HG03159 (cell line): Measurements from ENCODE around the gene YY1.
A peak's percentile ranks its signal among the peaks of the same experiment; 100 is the strongest.
"Not testable (repeated sequence)": the region's sequence is repeated elsewhere in the genome, so short reads cannot be mapped to it uniquely, and the experiment has no call there.

Experiments
- ATAC-seq: cut with Tn5 transposase; IDR thresholded peaks from one replicate; pipeline ENCODE4 v1.9.1; 2021; ENCODE audit warnings: mild to moderate bottlenecking, moderate library complexity; ENCODE audit not compliant: unreplicated experiment

Gene YY1

DNA sequence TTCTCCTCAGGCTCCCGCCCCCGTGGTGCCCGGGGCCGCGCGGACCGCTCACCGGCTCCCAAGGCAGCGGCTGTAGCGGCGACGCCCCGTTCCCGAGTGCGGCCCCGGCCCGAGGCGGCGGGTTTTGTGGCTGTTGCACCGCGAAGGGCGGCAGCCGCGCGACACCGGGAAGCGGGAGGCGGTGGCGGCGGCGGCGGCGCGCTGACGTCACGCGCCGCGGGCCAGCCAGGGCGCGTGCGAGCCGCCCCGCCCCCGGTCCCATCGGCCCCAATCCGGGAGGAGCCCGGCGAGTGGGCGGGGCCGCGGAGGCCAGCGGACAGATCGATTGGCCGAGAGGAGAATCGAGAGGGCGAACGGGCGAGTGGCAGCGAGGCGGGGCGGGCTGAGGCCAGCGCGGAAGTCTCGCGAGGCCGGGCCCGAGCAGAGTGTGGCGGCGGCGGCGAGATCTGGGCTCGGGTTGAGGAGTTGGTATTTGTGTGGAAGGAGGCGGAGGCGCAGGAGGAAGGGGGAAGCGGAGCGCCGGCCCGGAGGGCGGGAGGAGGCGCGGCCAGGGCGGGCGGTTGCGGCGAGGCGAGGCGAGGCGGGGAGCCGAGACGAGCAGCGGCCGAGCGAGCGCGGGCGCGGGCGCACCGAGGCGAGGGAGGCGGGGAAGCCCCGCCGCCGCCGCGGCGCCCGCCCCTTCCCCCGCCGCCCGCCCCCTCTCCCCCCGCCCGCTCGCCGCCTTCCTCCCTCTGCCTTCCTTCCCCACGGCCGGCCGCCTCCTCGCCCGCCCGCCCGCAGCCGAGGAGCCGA, at the start of gene YY1:
TSS of gene YY1 (plus strand) at position 726 of the 792 bp plus-strand sequence. CDS start 101 bp downstream, outside the sequence.
- peak; percentile 80 for ATAC-seq

DNA sequence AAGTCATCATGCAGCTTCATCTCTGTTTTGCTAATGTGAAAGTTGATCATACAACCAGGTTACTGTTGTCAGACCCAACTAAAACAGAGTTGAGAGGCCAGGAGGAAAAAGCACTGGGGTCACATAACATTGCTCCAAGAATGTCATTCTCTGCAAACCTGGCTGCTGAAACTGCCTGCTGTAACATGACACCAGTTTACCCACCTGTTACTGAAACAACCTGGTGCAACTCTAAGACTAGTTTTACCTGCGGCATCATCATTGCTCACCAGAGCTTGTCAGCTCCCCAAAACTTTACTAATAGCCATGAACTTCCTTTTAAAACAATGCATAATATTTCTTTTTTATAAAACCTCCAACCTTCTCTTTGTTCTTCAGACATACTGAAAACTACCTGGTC, 48.8 kb upstream of the YY1 start:
- ATAC-seq, result no peak

DNA sequence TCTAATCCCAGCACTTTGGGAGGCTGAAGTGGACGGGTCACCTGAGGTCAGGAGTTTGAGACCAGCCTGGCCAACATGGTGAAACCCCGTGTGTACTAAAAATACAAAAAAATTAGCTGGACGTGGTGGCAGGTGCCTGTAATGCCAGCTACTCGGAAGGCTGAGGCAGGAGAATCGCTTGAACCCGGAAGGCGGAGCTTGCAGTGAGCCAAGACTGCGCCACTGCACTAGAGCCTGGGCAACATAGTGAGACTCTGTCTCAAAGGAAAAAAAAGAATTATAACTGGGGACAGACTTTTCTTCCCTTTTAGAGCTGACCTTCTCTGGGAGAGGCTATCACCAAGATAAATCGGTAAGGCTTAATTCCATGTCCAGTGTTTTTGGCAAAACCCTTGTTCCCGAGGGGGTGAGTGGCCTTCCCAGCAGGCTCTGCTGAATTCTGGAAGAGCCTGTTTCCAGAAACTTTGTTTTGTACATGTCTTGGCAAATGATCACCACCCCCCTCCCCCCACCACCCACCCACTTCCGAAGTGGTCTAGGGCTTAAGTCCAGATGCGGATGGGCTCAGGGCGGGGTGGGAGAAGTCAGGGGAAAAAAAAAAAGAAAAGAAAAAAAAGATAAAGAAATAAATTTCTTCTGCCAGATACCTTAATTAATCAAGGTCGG, 47.2 kb upstream of the YY1 start:
- no peak for ATAC-seq

DNA sequence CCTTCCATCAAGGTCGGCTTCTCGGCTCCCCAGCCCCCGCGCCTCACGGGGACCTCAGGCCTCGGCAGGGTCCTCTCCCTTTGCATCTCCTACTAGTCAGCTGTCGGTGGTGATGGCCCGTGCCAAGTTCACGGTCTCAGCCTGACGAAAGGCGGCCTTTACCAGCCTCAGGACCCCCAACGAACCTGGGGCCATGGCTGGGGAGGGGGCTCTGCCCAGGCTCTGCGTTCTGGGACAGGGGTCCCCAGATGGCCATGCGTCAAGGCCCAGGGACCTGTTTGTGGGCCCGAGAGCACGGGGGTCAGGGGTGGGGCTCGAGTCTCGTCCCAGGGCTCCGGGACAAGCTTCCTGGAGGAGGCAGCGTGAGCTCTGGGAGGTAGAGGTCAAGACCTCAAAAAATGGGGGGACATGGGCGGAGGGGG, 46.7 kb upstream of the YY1 start:
- ATAC-seq, result no peak

DNA sequence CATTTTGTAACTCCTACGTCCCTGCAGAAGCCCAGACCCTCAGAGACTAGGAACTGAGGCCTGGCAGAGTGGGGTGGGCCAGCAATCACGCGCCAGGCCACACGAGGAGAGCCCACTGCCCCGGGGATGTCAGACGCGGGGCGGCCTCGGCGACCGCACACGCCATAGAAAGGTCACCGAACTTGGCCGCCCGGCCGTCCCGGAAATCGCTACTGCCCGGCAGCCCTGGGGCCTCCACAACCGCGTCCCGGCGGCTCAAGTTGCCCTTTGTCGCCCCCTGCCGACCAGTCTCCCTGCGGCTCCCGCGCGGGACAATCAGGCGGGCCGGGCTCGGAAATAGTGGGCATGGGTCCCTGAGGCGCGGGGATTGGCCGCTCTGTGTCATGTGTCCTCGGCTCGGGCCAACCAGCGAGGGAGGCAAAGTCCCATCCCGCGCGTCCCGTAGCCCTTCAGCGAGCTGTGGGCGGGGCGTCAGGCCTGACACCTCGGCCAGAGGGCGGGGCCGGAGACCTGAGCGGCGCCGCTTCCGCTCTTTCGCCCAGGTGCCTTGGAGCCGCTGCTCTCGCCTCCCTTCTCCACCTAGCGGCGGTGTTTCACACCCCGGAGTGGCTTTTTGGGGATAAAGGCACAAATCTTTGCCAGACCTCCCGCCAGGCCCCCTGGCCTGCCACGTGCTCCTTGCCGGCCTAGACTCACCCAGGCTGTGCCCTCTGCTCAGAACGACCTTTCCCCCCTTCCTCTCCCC, 46.1 kb upstream of the YY1 start:
- ATAC-seq, result peak; percentile 99

DNA sequence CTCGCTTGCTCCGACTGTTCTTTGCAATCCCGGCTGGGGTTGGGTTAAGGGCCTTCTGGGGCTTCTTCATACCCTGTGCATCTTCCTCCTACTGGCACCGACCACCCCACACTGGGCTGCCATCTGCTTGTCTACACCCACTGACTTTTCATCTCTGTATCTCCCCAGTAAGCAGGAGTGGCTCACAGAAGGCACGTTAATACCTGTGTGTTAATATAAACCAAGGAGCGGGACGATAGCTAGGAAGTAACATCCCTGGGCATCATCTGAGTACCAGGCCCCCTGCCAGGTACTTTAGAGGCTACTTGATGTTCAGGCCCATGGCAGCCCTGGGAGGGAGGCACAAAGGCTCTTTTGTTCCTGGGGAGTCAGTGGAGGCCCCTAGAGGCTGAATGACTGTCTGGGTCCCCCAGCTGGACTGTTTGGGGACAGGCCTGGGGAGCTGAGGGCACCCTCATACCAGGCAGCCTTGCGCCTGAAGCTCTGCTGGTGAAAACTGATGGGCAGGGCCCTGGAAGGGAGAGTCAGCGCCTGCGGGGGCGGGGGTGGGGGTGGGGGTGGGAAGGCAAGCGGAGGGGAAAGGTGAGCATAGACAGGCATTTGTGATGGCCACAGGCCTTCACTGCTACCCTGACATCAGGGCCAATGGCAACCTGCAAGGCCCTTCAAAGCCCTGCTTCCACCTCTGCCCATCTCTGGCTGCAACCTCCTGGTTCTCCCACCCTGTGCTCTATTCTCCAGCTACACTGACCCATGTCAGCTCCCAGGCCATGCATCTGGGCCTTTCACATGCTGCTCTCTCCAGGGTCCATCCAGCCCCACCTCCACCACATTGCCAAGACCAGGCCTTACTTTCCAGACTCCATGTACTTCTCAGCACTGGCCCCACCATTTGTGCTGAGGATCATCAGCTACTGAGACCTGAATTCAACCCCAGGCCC, 45.3 kb upstream of the YY1 start:
- ATAC-seq, result peak; percentile 6

DNA sequence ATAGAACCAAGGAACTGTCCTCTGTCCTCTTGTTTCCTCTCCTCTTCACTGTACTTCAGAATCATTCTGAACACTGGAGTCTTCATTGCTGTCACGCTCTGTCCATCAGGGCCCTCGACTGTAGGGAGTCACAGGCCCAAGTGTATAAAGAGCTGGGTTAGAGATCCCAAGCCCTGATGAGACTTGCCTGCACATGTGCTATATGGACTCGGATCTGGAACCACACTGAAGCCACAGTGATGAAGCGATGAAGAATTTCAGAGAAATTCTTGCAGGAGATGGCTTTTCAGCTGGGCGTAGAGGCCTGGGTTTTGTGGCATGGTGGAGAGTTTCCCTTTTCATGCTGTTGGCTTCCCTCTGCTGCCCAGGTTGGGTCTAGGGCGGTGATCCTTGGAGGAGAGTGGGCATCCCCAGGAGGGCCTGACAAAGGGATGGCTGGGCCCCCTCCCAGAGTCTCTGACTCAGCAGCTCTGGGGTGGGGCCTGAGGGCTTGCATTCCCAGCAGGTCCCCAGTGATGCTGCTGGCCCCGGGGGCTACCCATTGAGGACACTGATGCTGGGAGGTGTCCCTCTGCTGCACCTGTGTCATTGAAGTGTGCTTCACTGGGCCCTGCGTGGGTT, 39.6 kb upstream of the YY1 start:
- ATAC-seq, result no peak

DNA sequence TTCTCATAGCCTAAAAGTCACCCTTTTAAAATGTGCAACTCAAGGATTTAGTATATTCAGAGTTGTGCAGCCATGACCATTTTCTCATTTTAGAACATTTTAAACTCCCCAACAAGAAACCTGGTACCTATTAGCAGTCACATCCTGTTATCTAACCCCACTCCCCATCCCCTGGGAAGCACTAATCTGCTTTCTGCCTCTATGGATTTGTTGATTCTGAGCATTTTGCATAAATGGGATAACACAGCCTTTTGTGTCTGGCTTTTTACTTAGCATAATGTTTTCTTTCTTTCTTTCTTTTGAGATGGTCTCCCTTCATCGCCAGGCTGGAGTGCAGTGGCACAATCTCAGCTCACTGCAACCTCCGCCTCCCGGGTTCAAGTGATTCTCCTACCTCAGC, 38.6 kb upstream of the YY1 start:
- no peak for ATAC-seq

DNA sequence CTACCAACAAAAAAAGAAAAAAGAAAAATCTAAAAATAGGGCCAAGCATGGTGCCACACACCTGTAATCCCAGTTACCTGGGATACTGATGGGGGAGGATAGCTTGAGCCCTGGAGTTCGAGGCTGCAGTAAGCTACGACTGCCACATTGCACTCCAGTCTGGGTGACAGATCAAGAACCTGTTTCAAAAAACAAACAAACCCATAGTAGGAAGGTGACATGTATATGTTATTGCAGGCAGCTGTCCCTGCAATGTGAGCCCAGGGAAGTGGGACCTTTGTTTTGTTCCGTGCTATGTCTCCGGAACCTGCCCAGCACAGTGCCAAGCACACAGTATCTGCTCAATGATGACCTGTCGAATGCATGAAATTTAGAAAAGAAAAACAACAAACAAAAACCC, 37.2 kb upstream of the YY1 start:
- ATAC-seq, result no peak

DNA sequence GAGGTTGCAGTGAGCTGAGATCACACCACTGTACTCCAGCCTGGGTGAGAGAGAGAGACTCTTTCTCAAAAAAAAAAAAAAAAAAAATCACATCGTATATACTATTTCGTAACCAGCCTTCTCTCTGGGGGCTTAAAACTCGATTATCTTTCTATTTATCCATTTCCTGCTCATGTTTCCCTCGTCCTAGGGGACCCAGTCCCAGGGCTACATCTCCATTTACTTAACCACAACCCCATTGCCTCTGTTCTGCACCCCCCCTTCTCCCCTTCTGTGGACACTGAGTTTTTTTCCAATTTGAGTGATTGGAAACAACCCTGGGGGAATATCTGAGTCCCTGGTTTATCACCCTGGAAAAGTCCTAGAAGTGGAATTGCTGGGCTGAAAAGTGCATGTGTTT, 36.2 kb upstream of the YY1 start:
- no peak for ATAC-seq

DNA sequence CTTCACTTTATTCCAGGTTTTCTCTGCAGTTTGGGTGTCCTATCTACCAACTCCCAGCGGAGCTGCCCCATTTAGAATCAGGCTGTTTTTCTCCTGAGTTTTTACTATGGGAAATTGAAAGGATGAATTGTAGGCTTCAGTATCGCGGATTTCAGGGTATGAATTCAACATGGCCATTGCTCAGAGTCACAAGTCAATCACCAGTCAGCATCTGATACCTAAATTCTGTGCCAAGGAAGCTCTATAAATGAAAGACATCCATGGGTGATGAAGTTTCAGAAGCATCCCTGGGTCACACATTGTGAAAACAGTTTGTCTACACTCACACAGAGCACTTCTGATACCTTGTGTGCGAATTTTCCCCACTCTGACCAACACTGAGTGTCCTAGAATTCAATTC, 35.8 kb upstream of the YY1 start:
- no peak for ATAC-seq

DNA sequence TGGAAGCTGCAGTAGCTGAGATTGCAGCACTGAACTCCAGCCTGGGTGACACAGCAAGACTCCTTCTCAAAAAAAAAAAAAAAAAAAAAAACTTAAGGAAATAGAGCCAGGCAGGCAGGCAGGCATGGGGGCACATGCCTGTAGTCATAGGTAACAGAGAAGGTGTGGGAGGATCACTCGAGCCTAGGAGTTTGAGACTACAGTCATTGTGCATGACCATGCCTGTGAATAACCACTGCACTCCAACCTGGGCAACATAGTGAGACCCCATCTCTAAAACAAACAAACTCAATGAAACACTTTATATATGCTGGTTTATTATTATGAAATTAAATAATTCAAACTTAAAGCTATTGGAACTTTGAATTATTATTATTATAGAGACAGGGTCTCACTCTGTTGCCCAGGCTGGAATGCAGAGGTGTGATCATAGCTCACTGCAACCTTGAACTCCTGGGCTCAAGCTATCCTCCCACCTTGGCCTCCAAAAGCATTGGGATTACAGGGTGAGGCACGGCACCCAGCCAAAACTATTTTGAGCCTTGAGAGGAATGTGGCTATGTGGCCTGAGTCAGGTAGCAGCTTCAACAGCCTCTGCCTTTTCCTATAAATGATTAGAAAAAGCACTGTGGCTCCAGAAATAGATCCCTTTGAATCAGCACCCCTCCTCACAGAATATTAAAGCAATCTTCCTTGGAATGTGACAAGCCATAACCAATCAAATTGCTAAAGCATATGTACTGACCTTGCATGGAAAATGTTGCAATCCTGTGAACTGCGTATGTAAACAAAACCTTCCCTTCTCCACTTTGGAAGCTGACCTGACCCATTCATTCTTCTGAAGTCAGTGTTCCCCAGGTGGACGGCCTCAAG, 34.7 kb upstream of the YY1 start:
- ATAC-seq, result no peak

DNA sequence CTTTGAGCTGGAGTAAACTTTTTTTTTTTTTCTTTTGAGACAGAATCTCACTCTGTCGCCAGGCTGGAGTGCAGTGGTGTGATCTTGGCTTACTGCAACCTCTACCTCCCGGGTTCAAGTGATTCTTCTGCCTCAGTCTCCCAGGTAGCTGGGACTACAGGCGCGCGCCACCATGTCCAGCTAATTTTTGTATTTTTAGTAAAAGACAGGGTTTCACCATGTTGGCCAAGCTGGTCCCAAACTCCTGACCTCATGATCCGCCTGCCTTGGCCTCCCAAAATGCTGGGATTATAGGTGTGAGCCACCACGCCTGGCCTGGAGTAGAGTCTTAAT, 34.1 kb upstream of the YY1 start:
- ATAC-seq, result not testable (repeated sequence)

DNA sequence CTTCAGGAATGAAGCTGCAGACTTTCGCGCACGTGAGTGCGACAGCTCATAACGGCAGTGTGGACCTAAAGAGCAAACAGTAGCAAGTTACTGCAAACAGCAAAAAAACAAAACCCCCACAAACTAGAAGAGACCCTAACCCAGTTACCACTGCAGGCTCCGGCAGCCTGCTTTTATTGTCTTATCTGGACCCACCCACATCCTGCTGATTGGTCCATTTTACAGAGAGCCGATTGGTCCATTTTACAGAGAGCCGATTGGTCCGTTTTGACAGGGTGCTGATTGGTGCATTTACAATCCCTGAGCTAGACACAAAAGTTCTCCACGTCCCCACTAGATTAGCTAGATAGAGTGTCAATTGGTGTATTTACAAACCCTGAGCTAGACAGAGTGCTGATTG, 31.4 kb upstream of the YY1 start:
- ATAC-seq, result not testable (repeated sequence)

DNA sequence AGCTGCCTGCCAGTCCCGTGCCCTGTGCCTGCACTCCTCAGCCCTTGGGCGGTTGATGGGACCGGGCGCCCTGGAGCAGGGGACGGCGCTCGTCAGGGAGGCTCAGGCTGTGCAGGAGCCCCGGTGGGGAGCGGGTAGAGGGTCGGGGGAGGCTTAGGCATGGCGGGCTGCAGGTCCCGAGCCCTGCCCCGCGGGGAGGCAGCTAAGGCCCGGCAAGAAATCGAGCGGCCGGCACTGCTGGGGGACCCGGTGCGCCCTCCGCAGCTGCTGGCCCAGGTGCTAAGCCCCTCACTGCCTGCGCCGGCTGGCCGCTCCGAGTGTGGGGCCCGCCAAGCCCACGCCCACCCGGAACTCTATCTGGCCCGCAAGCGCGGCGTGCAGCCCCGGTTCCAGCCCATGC, 30.8 kb upstream of the YY1 start:
- ATAC-seq, result not testable (repeated sequence)

DNA sequence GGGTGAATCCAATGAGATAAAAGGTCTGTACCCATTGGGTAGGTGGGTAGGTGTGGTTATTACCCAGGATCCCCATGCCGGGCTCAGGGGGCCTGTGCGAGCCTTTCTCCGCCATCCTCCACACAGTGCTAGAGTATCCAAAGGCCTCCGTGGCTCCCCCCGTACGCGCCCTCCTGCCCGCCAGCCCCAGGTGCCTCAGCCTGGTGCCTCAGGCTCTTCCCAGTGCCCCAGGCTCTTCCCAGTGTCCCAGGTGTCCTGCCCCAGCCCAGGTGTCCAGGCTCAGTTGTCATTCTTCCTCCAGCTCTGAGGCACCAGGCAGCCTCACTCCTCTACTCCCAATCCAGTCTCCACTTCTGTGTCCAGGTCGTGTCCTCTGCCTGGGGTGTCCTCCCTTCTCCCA, 27.6 kb upstream of the YY1 start:
- ATAC-seq, result no peak

DNA sequence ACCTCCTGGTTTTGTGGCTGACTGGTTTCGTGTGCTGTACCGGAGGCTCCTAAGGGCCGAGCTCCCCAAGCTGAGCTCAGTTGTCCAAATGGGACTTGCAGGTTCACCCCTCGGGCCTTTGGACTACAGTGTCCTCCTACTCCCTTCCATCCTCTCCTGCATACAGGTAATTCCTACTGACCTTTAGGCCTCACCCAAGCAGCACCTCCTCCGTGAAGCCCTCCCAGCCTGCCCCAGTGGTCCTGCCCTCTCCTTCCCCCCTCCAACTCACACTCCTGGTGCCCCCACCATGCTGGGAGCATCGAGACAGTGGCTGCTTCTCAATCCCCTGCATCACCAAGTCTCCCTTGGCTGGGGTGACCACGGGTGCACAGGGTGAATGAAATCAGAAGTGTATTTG, 27.1 kb upstream of the YY1 start:
- no peak for ATAC-seq

DNA sequence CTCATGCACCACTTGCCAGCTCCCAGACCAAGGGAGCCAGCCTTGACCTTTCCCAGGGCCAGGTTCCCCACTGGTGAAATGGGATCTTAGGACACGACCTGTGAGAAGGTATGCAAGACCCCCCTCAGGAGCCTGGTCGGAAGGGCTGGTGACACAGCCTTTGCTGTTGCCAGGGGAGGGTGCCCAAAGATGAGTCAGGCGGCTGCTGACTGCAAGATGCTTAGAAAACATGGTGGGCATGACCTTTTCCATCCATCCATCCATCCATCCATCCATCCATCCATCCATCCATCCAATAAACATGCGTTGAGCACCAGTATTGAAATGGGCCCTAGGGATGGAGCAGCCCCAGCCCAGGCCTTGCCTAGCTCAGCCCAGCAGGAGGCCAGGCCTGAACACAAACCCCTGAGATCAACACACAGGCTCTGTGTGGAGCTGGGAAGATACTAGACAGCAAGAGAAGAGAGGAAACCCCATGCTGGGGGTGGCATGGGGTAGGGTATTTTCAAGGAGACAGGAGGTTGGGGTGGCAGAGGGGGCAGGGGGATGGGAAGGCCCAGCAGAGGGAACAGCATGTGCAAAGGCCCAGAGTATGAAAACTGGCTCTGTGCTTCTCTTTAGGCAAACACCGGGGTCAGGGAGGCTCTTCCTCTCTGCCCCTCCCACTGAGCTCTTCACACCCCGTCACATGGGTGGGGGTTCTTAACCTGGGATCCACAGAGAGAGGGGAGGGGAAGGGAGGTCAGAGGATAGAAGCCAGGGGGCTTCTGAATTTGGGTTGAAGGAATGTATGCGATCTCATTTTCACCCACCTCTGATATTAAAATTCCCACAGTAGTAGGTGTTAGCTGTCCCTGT, 26.2 kb upstream of the YY1 start:
- ATAC-seq, result no peak

DNA sequence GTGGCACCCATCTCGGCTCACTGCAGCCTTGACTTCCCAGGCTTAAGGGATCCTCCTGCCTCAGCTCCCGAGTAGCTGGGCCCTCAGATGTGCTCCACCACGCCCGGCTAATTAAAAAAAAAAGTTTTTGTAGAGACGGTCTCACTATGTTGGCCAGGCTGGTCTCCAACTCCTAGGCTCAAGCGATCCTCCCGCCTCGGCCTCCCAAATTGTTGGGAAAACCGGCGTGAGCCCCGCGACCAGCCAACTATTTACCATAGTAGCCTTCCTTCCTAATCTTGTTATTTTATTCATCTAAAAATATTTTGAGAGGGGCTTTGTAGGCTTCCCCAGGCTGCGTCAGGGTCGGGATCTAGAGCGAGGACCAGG, 25.4 kb upstream of the YY1 start:
- ATAC-seq, result no peak
